ENCODE data around the gene ARMC2.

The ARMC2 gene

GRCh38 chr6:108846101-108846500, 2.1 kb upstream of the ARMC2 start:
- H3K4me1 ChIP-seq, result no peaks in the 10 kb centered on the region; the same call in 1 of the 2 replicates
- no peak for TF ChIP-seq CTCF (IDR thresholded peaks at IDR 0.05; ENCODE audit: low read depth, low read length)
- no peaks in the 10 kb centered on the region for H3K9me3 ChIP-seq
- no peak overlapping the region for H3K4me3 ChIP-seq (ENCODE audit: low read depth, low read length)
- no peaks in the 10 kb centered on the region for H3K27me3 ChIP-seq
- H3K36me3 ChIP-seq, result no peaks in the 10 kb centered on the region
- no peak for DNase-seq

- Histone ChIP-seq H3K9me3 (no peaks in the 10 kb centered on the region), H3K27me3 (no peaks in the 10 kb centered on the region), H3K4me1 (no peaks in the 10 kb centered on the region; the same call in 1 of the 2 replicates), H3K36me3 (no peaks in the 10 kb centered on the region), H3K4me3 (ENCODE audit: low read depth, low read length) (no peak overlapping the region)
- TF ChIP-seq CTCF (IDR thresholded peaks at IDR 0.05; ENCODE audit: low read depth, low read length), result no peak
- no peak for DNase-seq
These were observed 1.6 kb upstream of the ARMC2 start for GRCh38 chr6:108846628-108847027.

GRCh38 chr6:108847738-108848115, 495 bp upstream of the ARMC2 start:
- Histone ChIP-seq H3K36me3 (no peaks in the 10 kb centered on the region), H3K27me3 (no peaks in the 10 kb centered on the region), H3K4me3 (ENCODE audit: low read depth, low read length) (peak overlapping the region; percentile 84), H3K4me1 (no peaks in the 10 kb centered on the region; the same call in 1 of the 2 replicates), H3K9me3 (no peaks in the 10 kb centered on the region)
- no peak for DNase-seq
- TF ChIP-seq CTCF (IDR thresholded peaks at IDR 0.05; ENCODE audit: low read depth, low read length), result no peak

- Histone ChIP-seq H3K27me3 (no peaks in the 10 kb centered on the region), H3K4me3 (ENCODE audit: low read depth, low read length) (no peak overlapping the region), H3K9me3 (no peaks in the 10 kb centered on the region), H3K4me1 (no peaks in the 10 kb centered on the region; the same call in 1 of the 2 replicates), H3K36me3 (peaks cover 8% of the 10 kb centered on the region)
- no peak for TF ChIP-seq CTCF (IDR thresholded peaks at IDR 0.05; ENCODE audit: low read depth, low read length)
- DNase-seq, result no peak
These were observed 2.6 kb downstream of the ARMC2 start for GRCh38 chr6:108850669-108851465.

- Histone ChIP-seq H3K9me3 (no peaks in the 10 kb centered on the region), H3K36me3 (peaks cover 8% of the 10 kb centered on the region), H3K4me3 (ENCODE audit: low read depth, low read length) (no peak overlapping the region), H3K4me1 (no peaks in the 10 kb centered on the region; the same call in 1 of the 2 replicates), H3K27me3 (no peaks in the 10 kb centered on the region)
- no peak for DNase-seq
- TF ChIP-seq CTCF (IDR thresholded peaks at IDR 0.05; ENCODE audit: low read depth, low read length), result no peak
These were observed 3.5 kb downstream of the ARMC2 start for GRCh38 chr6:108851756-108852155.

GRCh38 chr6:108853077-108853476, 4.9 kb downstream of the ARMC2 start:
- H3K4me1 ChIP-seq, result no peaks in the 10 kb centered on the region
- H3K36me3 ChIP-seq, result peaks cover 8% of the 10 kb centered on the region
- H3K4me3 ChIP-seq (ENCODE audit: low read depth, low read length), result no peak overlapping the region
- no peak for TF ChIP-seq CTCF (IDR thresholded peaks at IDR 0.05; ENCODE audit: low read depth, low read length)
- H3K9me3 ChIP-seq, result no peaks in the 10 kb centered on the region
- DNase-seq, result no peak
- H3K27me3 ChIP-seq, result no peaks in the 10 kb centered on the region
